NB4 (cell line): ENCODE results near the gene RTP1.

Source experiments
- CTCF ChIP-seq: IDR thresholded peaks from one replicate; pipeline ENCODE4 v1.5.1; 2012; ENCODE audit warnings: low read depth, low read length
- MAX ChIP-seq: IDR thresholded peaks from 2 replicates; pipeline ENCODE4 v1.6.1; 2011; ENCODE audit warnings: low read depth, low read length

GRCh38 chr3:187247398-187247797, 50.1 kb downstream of the RTP1 start:
- TF ChIP-seq CTCF (no peak), MAX (no peak)
